HG03039 (cell line): ENCODE results near the gene TERF2IP.

Experiments used
- ATAC-seq: cut with Tn5 transposase; IDR thresholded peaks from one replicate; pipeline ENCODE4 v1.9.1; 2021; ENCODE audit warnings: mild to moderate bottlenecking, moderate library complexity; ENCODE audit not compliant: unreplicated experiment

The TERF2IP gene

GRCh38 chr16:75635036-75635435 is 12.5 kb upstream of the TERF2IP start:
- ATAC-seq, result no peak

GRCh38 chr16:75640598-75640997 is 7.0 kb upstream of the TERF2IP start:
- no peak for ATAC-seq

GRCh38 chr16:75644240-75645012 is 3.1 kb upstream of the TERF2IP start:
- no peak for ATAC-seq

GRCh38 chr16:75647112-75647491 is 471 bp upstream of the TERF2IP start:
- peak; percentile 11 for ATAC-seq

GRCh38 chr16:75648265-75649076 is 898 bp downstream of the TERF2IP start:
- peak; percentile 26 for ATAC-seq

GRCh38 chr16:75653922-75654321 is 6.3 kb downstream of the TERF2IP start:
- ATAC-seq, result no peak

GRCh38 chr16:75658175-75658574 is 10.6 kb downstream of the TERF2IP start:
- ATAC-seq, result no peak

GRCh38 chr16:75660321-75660720 is 12.7 kb downstream of the TERF2IP start:
- no peak for ATAC-seq

GRCh38 chr16:75660726-75661302 is 13.2 kb downstream of the TERF2IP start:
- no peak for ATAC-seq

GRCh38 chr16:75667503-75667902 is 19.9 kb downstream of the TERF2IP start:
- ATAC-seq, result no peak

GRCh38 chr16:75676909-75677308 is 29.3 kb downstream of the TERF2IP start, which contains the start of gene CPHXL2:
Gene CPHXL2, minus strand, starts transcription at chr16:75677009. Its CDS starts 10 bp downstream, at chr16:75676999.
- ATAC-seq, result no peak

GRCh38 chr16:75679366-75679765 is 31.8 kb downstream of the TERF2IP start:
- no peak for ATAC-seq

- no peak for ATAC-seq
Measured at GRCh38 chr16:75682308-75682707, 34.7 kb downstream of the TERF2IP start.

- no peak for ATAC-seq
Measured at GRCh38 chr16:75687361-75687760, 39.8 kb downstream of the TERF2IP start.

GRCh38 chr16:75695708-75696107 is 48.1 kb downstream of the TERF2IP start:
- ATAC-seq, result no peak

GRCh38 chr16:75697571-75697970 is 50.0 kb downstream of the TERF2IP start:
- ATAC-seq, result no peak

GRCh38 chr16:75701361-75701760 is 53.8 kb downstream of the TERF2IP start, which contains the start of gene DUXB:
Gene DUXB, minus strand, starts transcription at chr16:75701461. Its CDS starts 43 bp downstream, at chr16:75701418.
- no peak for ATAC-seq

GRCh38 chr16:75702242-75702641 is 54.7 kb downstream of the TERF2IP start:
- ATAC-seq, result no peak

- no peak for ATAC-seq
Measured at GRCh38 chr16:75703306-75703705, 55.7 kb downstream of the TERF2IP start.
